ENCODE results near the gene CD6.

DNA sequence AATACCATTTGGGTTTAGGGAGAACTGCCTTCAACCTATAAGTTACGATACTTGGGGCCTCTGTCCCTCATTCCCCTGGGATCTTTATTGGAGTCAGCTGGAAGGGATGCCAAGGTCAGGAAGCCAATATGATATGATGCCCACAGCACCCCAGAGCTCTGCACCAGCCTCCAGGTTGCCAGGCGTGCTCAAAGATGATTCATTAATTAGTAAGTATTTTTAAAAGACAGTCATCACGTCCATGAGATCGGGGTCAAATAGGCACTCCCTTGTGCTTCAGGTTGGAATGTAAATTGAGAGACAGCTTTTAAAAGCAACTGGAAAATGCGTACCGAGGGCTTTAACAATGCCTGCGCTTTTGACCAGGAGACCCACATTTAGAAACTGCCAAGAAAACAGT lies 73.8 kb downstream of the CD6 start:
- no peak for TF ChIP-seq MYC (IDR thresholded peaks at IDR 0.05; ENCODE audit: low read depth, low read length)
- TF ChIP-seq, protein P1, sequence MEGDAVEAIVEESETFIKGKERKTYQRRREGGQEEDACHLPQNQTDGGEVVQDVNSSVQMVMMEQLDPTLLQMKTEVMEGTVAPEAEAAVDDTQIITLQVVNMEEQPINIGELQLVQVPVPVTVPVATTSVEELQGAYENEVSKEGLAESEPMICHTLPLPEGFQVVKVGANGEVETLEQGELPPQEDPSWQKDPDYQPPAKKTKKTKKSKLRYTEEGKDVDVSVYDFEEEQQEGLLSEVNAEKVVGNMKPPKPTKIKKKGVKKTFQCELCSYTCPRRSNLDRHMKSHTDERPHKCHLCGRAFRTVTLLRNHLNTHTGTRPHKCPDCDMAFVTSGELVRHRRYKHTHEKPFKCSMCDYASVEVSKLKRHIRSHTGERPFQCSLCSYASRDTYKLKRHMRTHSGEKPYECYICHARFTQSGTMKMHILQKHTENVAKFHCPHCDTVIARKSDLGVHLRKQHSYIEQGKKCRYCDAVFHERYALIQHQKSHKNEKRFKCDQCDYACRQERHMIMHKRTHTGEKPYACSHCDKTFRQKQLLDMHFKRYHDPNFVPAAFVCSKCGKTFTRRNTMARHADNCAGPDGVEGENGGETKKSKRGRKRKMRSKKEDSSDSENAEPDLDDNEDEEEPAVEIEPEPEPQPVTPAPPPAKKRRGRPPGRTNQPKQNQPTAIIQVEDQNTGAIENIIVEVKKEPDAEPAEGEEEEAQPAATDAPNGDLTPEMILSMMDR (IDR thresholded peaks at IDR 0.05; ENCODE audit: extremely low read depth in 1 of 2, insufficient read depth in 1 of 2, low read depth in 1 of 2, low read length in 2 of 2): no peak
- TF ChIP-seq POLR2AphosphoS5 (IDR thresholded peaks at IDR 0.05; ENCODE audit: insufficient read depth, low read depth, low read length): no peak
- no peak for TF ChIP-seq EZH2 (IDR thresholded peaks at IDR 0.05; ENCODE audit: borderline replicate concordance, low read depth, low read length, severe bottlenecking)
- no peak for TF ChIP-seq GATA2 (IDR thresholded peaks at IDR 0.05; ENCODE audit: insufficient read depth, insufficient read length, low read depth, low read length)
- no peak for TF ChIP-seq POLR2A (IDR thresholded peaks at IDR 0.05; ENCODE audit: low read depth, low read length)
- no peak for TF ChIP-seq MAX (IDR thresholded peaks at IDR 0.05; ENCODE audit: insufficient read depth, insufficient read length)
- no peak for TF ChIP-seq FOS (IDR thresholded peaks at IDR 0.05; ENCODE audit: borderline replicate concordance, insufficient read depth, low read length)
